ENCODE results near the gene TP53BP2.
"Not testable (repeated sequence)": the region's sequence is repeated elsewhere in the genome, so short reads cannot be mapped to it uniquely, and the experiment has no call there.

Gene TP53BP2

DNA sequence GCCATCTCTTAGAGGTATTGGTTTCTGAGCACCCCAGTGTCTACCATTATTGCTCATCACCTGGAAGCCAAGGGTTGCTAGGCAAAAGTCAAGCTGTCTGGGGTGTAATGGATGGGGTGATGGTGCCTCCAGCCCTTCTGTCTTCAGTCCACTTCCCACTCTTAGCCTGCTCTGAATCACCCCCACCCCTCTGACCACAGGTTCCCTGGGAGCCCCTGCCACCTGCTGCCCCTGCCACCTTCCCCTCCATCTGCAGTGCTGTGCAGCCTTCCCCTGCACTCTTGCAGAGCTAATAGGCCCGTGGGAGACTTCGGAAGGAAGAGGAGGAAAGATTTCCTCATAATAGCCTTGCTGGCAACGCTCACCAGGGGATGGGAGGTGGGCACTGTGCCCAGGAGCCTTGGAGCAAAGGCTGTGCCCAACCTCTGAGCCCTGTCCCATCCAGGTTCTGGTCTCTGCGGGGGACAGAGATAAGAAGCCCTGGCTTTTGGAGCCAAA lies 97.9 kb downstream of the TP53BP2 start:
- DNase-seq (ENCODE audit: low read depth): peak; percentile 22
- TF ChIP-seq MYC (IDR thresholded peaks at IDR 0.05; ENCODE audit: low read depth, low read length) (no peak), POLR2A (IDR thresholded peaks at IDR 0.05; ENCODE audit: extremely low read depth, insufficient read length) (no peak), CTCF (IDR thresholded peaks at IDR 0.05; ENCODE audit: low read depth, low read length) (no peak), MAX (IDR thresholded peaks at IDR 0.05; ENCODE audit: low read depth, low read length) (no peak)
- no peak overlapping the region for H3K4me3 ChIP-seq (ENCODE audit: low read depth, low read length)

- H3K4me3 ChIP-seq (ENCODE audit: low read depth, low read length): no peak overlapping the region
- no peak for DNase-seq (ENCODE audit: low read depth)
- no peak for TF ChIP-seq MYC (IDR thresholded peaks at IDR 0.05; ENCODE audit: low read depth, low read length)
- TF ChIP-seq MAX (IDR thresholded peaks at IDR 0.05; ENCODE audit: low read depth, low read length): no peak
- no peak for TF ChIP-seq POLR2A (IDR thresholded peaks at IDR 0.05; ENCODE audit: extremely low read depth, insufficient read length)
- no peak for TF ChIP-seq CTCF (IDR thresholded peaks at IDR 0.05; ENCODE audit: low read depth, low read length)
Observed at GRCh38 chr1:223745731-223746130, 100.0 kb downstream of the TP53BP2 start.

GRCh38 chr1:223742856-223743517 lies 102.8 kb downstream of the TP53BP2 start:
- no peak for DNase-seq (ENCODE audit: low read depth)
- no peak overlapping the region for H3K4me3 ChIP-seq (ENCODE audit: low read depth, low read length)
- TF ChIP-seq POLR2A (IDR thresholded peaks at IDR 0.05; ENCODE audit: extremely low read depth, insufficient read length) (no peak), MYC (IDR thresholded peaks at IDR 0.05; ENCODE audit: low read depth, low read length) (no peak), CTCF (IDR thresholded peaks at IDR 0.05; ENCODE audit: low read depth, low read length) (no peak), MAX (IDR thresholded peaks at IDR 0.05; ENCODE audit: low read depth, low read length) (no peak)

DNA sequence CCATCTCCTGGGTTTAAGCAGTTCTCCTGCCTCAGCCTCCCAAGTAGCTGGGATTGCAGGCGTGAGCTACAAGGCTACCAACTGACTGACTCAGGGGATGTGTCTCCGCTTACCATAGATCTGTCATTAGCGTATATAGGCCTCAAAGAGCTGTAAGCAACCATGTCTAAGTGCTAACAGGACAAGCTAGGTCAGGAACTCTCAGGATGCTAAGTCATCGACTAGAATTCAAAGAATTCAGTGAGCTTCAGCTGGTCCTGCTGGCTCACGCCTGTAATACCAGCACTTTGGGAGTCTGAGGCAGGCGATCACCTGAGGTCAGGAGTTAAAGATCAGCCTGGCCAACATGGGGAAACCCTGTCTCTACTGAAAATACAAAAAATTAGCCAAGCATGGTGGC lies 103.9 kb downstream of the TP53BP2 start:
- DNase-seq (ENCODE audit: low read depth): no peak

DNA sequence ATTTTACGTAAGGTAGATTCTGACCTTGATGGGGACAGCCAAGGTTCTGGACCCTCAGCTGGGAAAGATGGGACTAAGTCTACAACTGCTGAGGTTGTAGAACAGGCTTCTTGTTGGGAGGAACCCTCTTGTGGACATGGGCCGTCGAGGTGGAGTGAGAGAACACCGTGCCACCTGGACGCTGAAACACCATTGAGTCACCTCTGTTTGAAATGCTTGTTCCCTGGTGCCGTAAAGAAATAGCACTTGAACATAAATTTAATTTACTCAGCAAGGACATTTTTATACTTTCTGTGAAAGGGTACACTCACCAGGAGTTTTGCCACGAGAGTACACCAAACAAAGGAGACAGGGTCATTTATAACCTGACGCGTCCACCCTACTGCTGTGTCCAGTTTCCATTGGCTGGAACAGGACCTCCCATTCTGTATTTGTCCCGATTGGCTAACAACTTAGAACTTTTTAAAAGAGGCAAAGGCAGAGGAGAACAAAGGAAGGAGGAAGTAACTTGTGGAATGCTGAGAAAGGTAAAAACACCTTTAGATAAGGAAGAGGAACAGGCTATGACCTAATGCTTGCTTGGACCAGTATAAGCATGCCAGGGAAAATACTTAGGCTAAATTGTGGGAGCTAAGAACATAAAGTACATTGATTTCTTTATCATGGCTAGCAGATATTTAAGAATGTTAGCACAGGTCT lies 105.6 kb downstream of the TP53BP2 start:
- not testable (repeated sequence) for H3K4me3 ChIP-seq (ENCODE audit: low read depth, low read length); DNase-seq (ENCODE audit: low read depth)

More for the DNA sequence above, 103.9 kb downstream of the TP53BP2 start:
- H3K4me3 ChIP-seq (ENCODE audit: low read depth, low read length): no peak overlapping the region
- no peak for TF ChIP-seq POLR2A (IDR thresholded peaks at IDR 0.05; ENCODE audit: extremely low read depth, insufficient read length)
- TF ChIP-seq CTCF (IDR thresholded peaks at IDR 0.05; ENCODE audit: low read depth, low read length): no peak
- no peak for TF ChIP-seq MYC (IDR thresholded peaks at IDR 0.05; ENCODE audit: low read depth, low read length)
- TF ChIP-seq MAX (IDR thresholded peaks at IDR 0.05; ENCODE audit: low read depth, low read length): no peak

- no peak for TF ChIP-seq POLR2A (IDR thresholded peaks at IDR 0.05; ENCODE audit: extremely low read depth, insufficient read length)
- TF ChIP-seq MYC (IDR thresholded peaks at IDR 0.05; ENCODE audit: low read depth, low read length): no peak
- no peak for TF ChIP-seq CTCF (IDR thresholded peaks at IDR 0.05; ENCODE audit: low read depth, low read length)
- TF ChIP-seq MAX (IDR thresholded peaks at IDR 0.05; ENCODE audit: low read depth, low read length): no peak
- no peak overlapping the region for H3K4me3 ChIP-seq (ENCODE audit: low read depth, low read length)
- DNase-seq (ENCODE audit: low read depth): no peak
Observed at GRCh38 chr1:223739366-223740037, 106.2 kb downstream of the TP53BP2 start.
